GM23338 (cell line): Measurements from ENCODE around the gene GADD45B. TPM values are rescaled to one million over a fixed set of nuclear protein-coding genes. Genes with fewer than 3 reads are reported as not detected.

Experiments used
- CREB1 ChIP-seq: fragments of 250-450 bp; sonication (Bioruptor Pico); IDR thresholded peaks from 2 replicates; pipeline ENCODE4 v1.5.0; 2020; ENCODE audit warnings: low read depth, mild to moderate bottlenecking, moderate library complexity
- EZH2 ChIP-seq: fragments of 200-600 bp; sonication (generic); IDR thresholded peaks from one replicate; pipeline ENCODE4 v1.8.0; 2017; ENCODE audit warnings: antibody characterized with exemption, mild to moderate bottlenecking, low read depth; ENCODE audit not compliant: unreplicated experiment
- polyA plus RNA-seq: library from polyadenylated mRNA; unstranded; fragments of >200 nt; fragmentation: Nextera tagmentation; extraction: Ambion mirVana; gene quantifications from 2 replicates; pipeline ENCODE4 v1.2.1, GENCODE V29; 2016
- total RNA-seq: library from RNA; depleted of rRNA; stranded (reverse); fragments of >200 nt; shearing (Covaris generic); gene quantifications from 2 replicates; pipeline ENCODE4 v1.2.3, GENCODE V29; 2014
- TF ChIP-seq, protein P1 (sequence below): fragments of 250-450 bp; sonication (Bioruptor Pico); IDR thresholded peaks from 2 replicates; pipeline ENCODE4 v1.5.0; 2020; ENCODE audit warnings: mild to moderate bottlenecking, moderate library complexity
- TF ChIP-seq, protein P2 (sequence below): IDR thresholded peaks from one replicate; pipeline ENCODE4 v1.6.1; 2018; ENCODE audit warnings: antibody characterized with exemption; ENCODE audit not compliant: unreplicated experiment
- TF ChIP-seq, protein P3 (sequence below): IDR thresholded peaks from 2 replicates; pipeline ENCODE4 v1.6.1; 2016; ENCODE audit warnings: antibody characterized with exemption

GADD45B gene
- total and polyA plus RNA-seq, 2 experiments from 2014 or later = 12.3 to 16.6 TPM

DNA sequence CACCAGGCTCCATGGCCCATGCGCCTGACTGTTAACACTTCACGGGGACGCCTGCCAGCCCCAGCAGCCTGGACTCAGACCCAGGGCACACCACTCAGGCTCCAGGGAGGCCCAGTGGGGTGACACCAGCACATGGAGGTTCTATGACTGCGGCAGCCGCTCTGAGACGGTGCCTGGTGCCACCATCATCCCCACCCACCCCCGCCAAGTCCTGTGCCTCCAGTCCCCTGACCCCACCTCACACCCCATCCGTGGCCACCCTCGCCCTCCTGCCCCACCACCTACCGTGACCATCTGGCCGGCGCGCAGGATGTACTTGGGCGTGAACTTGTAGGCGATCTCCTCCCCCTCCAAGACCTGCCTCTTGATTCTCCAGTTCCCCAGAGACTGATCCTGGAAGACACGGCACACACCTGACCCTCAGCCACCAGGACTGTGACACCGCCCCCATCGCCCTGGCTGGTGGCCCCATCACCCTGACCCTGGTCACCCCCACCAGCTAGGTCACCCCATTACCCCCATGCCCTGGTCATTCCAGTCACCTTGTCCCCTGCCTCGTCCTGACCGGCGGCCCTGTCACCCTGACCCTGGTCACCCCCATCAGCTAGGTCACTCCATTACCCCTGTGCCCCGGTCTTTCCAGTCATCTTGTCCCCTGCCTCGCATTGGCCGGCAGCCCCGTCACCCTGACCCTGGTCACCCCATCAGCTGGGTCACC is 43.6 kb upstream of the GADD45B start (continued):
- TF ChIP-seq, protein P1, sequence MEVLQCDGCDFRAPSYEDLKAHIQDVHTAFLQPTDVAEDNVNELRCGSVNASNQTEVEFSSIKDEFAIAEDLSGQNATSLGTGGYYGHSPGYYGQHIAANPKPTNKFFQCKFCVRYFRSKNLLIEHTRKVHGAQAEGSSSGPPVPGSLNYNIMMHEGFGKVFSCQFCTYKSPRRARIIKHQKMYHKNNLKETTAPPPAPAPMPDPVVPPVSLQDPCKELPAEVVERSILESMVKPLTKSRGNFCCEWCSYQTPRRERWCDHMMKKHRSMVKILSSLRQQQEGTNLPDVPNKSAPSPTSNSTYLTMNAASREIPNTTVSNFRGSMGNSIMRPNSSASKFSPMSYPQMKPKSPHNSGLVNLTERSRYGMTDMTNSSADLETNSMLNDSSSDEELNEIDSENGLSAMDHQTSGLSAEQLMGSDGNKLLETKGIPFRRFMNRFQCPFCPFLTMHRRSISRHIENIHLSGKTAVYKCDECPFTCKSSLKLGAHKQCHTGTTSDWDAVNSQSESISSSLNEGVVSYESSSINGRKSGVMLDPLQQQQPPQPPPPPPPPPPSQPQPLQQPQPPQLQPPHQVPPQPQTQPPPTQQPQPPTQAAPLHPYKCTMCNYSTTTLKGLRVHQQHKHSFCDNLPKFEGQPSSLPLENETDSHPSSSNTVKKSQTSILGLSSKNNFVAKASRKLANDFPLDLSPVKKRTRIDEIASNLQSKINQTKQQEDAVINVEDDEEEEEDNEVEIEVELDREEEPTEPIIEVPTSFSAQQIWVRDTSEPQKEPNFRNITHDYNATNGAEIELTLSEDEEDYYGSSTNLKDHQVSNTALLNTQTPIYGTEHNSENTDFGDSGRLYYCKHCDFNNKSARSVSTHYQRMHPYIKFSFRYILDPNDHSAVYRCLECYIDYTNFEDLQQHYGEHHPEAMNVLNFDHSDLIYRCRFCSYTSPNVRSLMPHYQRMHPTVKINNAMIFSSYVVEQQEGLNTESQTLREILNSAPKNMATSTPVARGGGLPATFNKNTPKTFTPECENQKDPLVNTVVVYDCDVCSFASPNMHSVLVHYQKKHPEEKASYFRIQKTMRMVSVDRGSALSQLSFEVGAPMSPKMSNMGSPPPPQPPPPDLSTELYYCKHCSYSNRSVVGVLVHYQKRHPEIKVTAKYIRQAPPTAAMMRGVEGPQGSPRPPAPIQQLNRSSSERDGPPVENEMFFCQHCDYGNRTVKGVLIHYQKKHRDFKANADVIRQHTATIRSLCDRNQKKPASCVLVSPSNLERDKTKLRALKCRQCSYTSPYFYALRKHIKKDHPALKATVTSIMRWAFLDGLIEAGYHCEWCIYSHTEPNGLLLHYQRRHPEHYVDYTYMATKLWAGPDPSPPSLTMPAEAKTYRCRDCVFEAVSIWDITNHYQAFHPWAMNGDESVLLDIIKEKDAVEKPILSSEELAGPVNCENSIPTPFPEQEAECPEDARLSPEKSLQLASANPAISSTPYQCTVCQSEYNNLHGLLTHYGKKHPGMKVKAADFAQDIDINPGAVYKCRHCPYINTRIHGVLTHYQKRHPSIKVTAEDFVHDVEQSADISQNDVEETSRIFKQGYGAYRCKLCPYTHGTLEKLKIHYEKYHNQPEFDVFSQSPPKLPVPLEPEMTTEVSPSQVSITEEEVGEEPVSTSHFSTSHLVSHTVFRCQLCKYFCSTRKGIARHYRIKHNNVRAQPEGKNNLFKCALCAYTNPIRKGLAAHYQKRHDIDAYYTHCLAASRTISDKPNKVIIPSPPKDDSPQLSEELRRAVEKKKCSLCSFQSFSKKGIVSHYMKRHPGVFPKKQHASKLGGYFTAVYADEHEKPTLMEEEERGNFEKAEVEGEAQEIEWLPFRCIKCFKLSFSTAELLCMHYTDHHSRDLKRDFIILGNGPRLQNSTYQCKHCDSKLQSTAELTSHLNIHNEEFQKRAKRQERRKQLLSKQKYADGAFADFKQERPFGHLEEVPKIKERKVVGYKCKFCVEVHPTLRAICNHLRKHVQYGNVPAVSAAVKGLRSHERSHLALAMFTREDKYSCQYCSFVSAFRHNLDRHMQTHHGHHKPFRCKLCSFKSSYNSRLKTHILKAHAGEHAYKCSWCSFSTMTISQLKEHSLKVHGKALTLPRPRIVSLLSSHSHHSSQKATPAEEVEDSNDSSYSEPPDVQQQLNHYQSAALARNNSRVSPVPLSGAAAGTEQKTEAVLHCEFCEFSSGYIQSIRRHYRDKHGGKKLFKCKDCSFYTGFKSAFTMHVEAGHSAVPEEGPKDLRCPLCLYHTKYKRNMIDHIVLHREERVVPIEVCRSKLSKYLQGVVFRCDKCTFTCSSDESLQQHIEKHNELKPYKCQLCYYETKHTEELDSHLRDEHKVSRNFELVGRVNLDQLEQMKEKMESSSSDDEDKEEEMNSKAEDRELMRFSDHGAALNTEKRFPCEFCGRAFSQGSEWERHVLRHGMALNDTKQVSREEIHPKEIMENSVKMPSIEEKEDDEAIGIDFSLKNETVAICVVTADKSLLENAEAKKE (CRISPR knock-in tag) = no peak
- TF ChIP-seq, protein P2, sequence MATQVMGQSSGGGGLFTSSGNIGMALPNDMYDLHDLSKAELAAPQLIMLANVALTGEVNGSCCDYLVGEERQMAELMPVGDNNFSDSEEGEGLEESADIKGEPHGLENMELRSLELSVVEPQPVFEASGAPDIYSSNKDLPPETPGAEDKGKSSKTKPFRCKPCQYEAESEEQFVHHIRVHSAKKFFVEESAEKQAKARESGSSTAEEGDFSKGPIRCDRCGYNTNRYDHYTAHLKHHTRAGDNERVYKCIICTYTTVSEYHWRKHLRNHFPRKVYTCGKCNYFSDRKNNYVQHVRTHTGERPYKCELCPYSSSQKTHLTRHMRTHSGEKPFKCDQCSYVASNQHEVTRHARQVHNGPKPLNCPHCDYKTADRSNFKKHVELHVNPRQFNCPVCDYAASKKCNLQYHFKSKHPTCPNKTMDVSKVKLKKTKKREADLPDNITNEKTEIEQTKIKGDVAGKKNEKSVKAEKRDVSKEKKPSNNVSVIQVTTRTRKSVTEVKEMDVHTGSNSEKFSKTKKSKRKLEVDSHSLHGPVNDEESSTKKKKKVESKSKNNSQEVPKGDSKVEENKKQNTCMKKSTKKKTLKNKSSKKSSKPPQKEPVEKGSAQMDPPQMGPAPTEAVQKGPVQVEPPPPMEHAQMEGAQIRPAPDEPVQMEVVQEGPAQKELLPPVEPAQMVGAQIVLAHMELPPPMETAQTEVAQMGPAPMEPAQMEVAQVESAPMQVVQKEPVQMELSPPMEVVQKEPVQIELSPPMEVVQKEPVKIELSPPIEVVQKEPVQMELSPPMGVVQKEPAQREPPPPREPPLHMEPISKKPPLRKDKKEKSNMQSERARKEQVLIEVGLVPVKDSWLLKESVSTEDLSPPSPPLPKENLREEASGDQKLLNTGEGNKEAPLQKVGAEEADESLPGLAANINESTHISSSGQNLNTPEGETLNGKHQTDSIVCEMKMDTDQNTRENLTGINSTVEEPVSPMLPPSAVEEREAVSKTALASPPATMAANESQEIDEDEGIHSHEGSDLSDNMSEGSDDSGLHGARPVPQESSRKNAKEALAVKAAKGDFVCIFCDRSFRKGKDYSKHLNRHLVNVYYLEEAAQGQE = no peak
- TF ChIP-seq, protein P3, sequence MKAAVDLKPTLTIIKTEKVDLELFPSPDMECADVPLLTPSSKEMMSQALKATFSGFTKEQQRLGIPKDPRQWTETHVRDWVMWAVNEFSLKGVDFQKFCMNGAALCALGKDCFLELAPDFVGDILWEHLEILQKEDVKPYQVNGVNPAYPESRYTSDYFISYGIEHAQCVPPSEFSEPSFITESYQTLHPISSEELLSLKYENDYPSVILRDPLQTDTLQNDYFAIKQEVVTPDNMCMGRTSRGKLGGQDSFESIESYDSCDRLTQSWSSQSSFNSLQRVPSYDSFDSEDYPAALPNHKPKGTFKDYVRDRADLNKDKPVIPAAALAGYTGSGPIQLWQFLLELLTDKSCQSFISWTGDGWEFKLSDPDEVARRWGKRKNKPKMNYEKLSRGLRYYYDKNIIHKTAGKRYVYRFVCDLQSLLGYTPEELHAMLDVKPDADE = no peak
- TF ChIP-seq CREB1 (CRISPR knock-in tag) (no peak), EZH2 (no peak)
